OCI-LY3 (cell line): ENCODE results near the gene NFATC3.

Experiments used
- H2AFZ ChIP-seq: fragments of 200-600, 300-600 bp; shearing (Covaris generic); 2 replicates; pipeline ENCODE4 v1.6.0; 2014; ENCODE audit warnings: antibody characterized with exemption, low read depth, low read length
- H3K27ac ChIP-seq: fragments of 200-600, 300-600 bp; sonication (generic); 2 replicates; pipeline ENCODE4 v1.5.1; 2014; ENCODE audit warnings: mild to moderate bottlenecking, low read length, moderate library complexity, mixed read lengths
- H3K27me3 ChIP-seq: fragments of 200-600, 300-600 bp; sonication (generic); 2 replicates; pipeline ENCODE4 v1.6.1; 2014; ENCODE audit warnings: low read depth, low read length, mixed read lengths
- H3K36me3 ChIP-seq: fragments of 200-600, 300-600 bp; sonication (generic); replicated peaks from 2 replicates; pipeline ENCODE3; 2014; ENCODE audit warnings: low read depth, low read length, mixed read lengths
- H3K4me1 ChIP-seq: fragments of 300-600, 200-600 bp; sonication (generic); 2 replicates; pipeline ENCODE4 v1.6.1; 2014; ENCODE audit warnings: low read length, mixed read lengths
- H3K4me2 ChIP-seq: fragments of 200-600, 300-600 bp; sonication (generic); 2 replicates; pipeline ENCODE4 v1.6.1; 2014; ENCODE audit warnings: low read length, mixed read lengths
- H3K4me3 ChIP-seq: fragments of 300-600, 200-600 bp; sonication (generic); 2 replicates; pipeline ENCODE4 v1.5.1; 2014; ENCODE audit warnings: antibody characterized with exemption, mild to moderate bottlenecking, low read length, moderate library complexity
- H3K79me2 ChIP-seq: fragments of 300-600, 200-600 bp; shearing (Covaris generic); 2 replicates; pipeline ENCODE4 v1.6.1; 2014; ENCODE audit warnings: mild to moderate bottlenecking, low read length, mixed read lengths
- H3K9ac ChIP-seq: fragments of 300-600, 200-600 bp; shearing (Covaris generic); 2 replicates; pipeline ENCODE4 v1.6.0; 2014; ENCODE audit warnings: mild to moderate bottlenecking, low read length, moderate library complexity
- H3K9me3 ChIP-seq: fragments of 200-600, 300-600 bp; shearing (Covaris generic); 2 replicates; pipeline ENCODE4 v1.6.1; 2014; ENCODE audit warnings: low read length, mixed read lengths; ENCODE audit not compliant: insufficient read depth
- H4K20me1 ChIP-seq: fragments of 200-600, 300-600 bp; sonication (generic); 2 replicates; pipeline ENCODE4 v1.6.1; 2016; ENCODE audit warnings: low read length, mixed read lengths; ENCODE audit not compliant: insufficient read depth
- CTCF ChIP-seq: fragments of 200-600, 300-600 bp; sonication (generic); IDR thresholded peaks from 2 replicates; pipeline ENCODE4 v1.5.1; 2014; ENCODE audit warnings: antibody characterized with exemption, low read length, low read depth
- EZH2phosphoT487 ChIP-seq: fragments of 200-600 bp; shearing (Covaris generic); IDR thresholded peaks from 2 replicates; pipeline ENCODE4 v1.6.1; 2018; ENCODE audit warnings: antibody characterized with exemption, mixed run types, low read depth

Gene NFATC3

DNA sequence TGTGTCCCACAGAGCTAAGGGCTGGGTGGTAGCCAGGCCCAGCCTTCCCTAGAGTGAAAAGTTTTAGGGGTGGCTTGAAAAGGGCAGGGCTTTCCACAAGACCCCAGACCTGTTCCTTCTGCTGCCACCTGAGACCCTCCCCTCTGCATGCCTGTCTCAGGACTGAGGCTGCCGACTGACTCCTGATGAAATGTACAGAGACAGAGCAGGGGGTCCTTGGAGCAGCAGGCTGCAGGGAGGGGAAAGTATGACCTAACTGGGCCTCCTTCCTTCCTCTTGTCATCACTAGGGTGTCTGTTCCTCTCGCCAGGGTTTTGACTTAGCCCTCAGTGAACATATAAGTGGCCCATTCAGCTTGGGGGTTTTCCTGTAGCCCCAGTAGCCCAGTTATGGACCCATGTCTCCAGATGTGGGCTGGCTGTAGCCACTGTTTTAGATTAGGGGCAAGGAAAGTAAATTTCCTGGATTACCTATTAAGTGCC lies 14.9 kb upstream of the NFATC3 start:
- TF ChIP-seq CTCF (no peak), EZH2phosphoT487 (no peak)
- no peaks in the 10 kb centered on the region for H3K27me3 ChIP-seq
- H3K27ac ChIP-seq: no peak overlapping the region
- peaks cover 29% of the 10 kb centered on the region for H3K36me3 ChIP-seq
- H3K4me1 ChIP-seq: peaks cover 14% of the 10 kb centered on the region
- H3K4me3 ChIP-seq: no peak overlapping the region
- H4K20me1 ChIP-seq: no peaks in the 10 kb centered on the region
- H2AFZ ChIP-seq: no peak overlapping the region
- H3K9ac ChIP-seq: no peak overlapping the region
- H3K79me2 ChIP-seq: no peaks in the 10 kb centered on the region
- H3K4me2 ChIP-seq: no peak overlapping the region
- no peaks in the 10 kb centered on the region for H3K9me3 ChIP-seq

DNA sequence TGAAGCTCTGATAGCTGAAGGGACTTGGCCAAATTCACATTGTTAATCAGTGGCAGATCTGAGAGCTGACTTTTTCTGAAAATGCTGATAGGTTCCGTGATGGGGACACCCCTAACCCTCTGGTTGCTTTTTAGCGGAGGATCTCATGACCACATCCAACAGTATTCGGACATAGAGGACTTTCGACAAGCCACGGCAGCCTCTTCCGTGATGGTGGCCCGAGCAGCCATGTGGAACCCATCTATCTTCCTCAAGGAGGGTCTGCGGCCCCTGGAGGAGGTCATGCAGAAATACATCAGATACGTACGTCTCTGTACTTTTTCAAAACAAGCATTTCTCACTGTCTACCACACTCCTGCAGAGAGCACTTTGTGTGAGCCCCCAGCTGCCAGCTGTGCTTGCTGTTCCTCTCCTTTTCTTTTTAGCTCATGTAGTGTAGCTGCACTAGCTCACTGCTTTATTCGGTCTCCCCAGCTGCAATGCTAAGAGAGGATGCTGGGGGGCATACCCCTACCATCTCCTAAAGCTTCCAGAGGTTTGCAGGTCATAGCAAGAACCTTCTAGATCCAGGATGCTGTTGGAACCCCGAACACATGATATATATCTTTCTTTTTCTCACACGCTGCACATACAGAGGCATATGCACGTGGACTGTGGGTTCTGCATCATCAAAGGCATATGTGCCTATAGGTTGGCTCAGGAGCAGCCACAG lies 14.2 kb upstream of the NFATC3 start:
- TF ChIP-seq CTCF (no peak), EZH2phosphoT487 (no peak)
- Histone ChIP-seq H3K4me2 (no peak overlapping the region), H2AFZ (no peak overlapping the region), H3K27ac (no peak overlapping the region), H4K20me1 (0 out of 2 replicates have a peak, but pooled peaks cover under 1% of the 10 kb centered on the region), H3K27me3 (no peaks in the 10 kb centered on the region), H3K79me2 (no peaks in the 10 kb centered on the region), H3K4me1 (peaks cover 14% of the 10 kb centered on the region), H3K36me3 (peaks cover 36% of the 10 kb centered on the region), H3K9ac (no peak overlapping the region), H3K4me3 (no peak overlapping the region), H3K9me3 (no peaks in the 10 kb centered on the region)

DNA sequence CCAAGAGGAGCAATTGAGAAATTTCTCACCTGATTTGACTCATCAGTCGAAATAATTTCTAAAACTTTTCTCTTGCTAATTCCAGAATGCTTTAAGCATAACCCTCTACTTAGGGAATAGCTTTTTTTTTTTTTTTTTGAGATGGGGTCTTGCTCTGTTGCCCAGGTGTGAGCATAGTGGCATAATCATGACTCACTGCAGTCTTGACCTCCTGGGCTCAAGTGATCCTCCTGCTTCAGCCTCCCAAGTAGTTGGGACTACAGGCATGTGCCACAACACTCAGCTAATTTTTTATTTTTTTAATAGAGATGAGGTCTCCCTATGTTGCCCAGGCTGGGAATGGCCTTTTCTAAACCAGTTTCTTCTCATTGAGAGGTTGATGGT lies 13.7 kb upstream of the NFATC3 start:
- Histone ChIP-seq H3K4me1 (peaks cover 14% of the 10 kb centered on the region), H3K36me3 (peaks cover 37% of the 10 kb centered on the region), H3K79me2 (no peaks in the 10 kb centered on the region), H3K9me3 (no peaks in the 10 kb centered on the region), H3K4me2 (no peak overlapping the region), H3K9ac (no peak overlapping the region), H3K27ac (no peak overlapping the region), H3K4me3 (no peak overlapping the region), H3K27me3 (no peaks in the 10 kb centered on the region), H2AFZ (no peak overlapping the region), H4K20me1 (peaks cover 4% of the 10 kb centered on the region; the same call in 1 of the 2 replicates)
- TF ChIP-seq CTCF (no peak), EZH2phosphoT487 (no peak)

- no peaks in the 10 kb centered on the region for H3K9me3 ChIP-seq
- H2AFZ ChIP-seq: no peak overlapping the region
- H3K4me2 ChIP-seq: no peak overlapping the region
- peaks cover 4% of the 10 kb centered on the region; the same call in 1 of the 2 replicates for H4K20me1 ChIP-seq
- H3K79me2 ChIP-seq: no peaks in the 10 kb centered on the region
- peaks cover 37% of the 10 kb centered on the region for H3K36me3 ChIP-seq
- H3K9ac ChIP-seq: no peak overlapping the region
- H3K4me1 ChIP-seq: peaks cover 14% of the 10 kb centered on the region
- H3K27me3 ChIP-seq: no peaks in the 10 kb centered on the region
- TF ChIP-seq CTCF: no peak
- TF ChIP-seq EZH2phosphoT487: no peak
- H3K27ac ChIP-seq: no peak overlapping the region
- no peak overlapping the region for H3K4me3 ChIP-seq
These were observed 13.0 kb upstream of the NFATC3 start for GRCh38 chr16:68072038-68072695.
